ENCODE results near the gene WNT5B. TPM values are rescaled to one million over a fixed set of nuclear protein-coding genes. Genes with fewer than 3 reads are reported as not detected.
"Not testable (repeated sequence)": the region's sequence is repeated elsewhere in the genome, so short reads cannot be mapped to it uniquely, and the experiment has no call there.

Gene WNT5B
- total RNA-seq, 2 donors from 2014 or later: 10.1 to 12.8 TPM

DNA sequence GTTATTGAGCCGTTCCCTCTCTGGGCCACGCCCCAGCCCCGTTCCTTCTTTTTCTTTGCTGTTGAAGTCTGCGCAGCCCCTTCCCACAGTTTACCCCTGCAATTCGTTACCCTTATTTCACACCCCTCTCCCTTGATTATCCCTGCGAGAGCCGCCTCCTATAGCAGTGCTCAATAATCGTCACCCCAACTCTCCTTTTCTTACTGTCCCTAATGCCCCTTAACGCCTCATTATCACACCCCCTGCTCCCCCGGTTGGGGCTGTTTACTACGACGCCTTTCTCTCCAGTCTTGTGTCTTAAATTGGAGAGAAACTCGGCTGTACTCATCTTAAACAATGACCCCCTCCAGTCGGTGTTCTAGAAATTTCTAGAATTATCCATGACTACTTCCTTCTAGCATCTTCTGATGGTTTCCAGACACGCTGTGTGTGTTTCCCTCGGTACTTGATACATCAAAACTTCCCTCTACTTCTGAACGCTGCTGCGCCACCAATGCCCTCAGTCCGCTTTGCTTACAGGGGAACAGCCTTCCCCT is 33.9 kb upstream of the WNT5B start:
- DNase-seq (ENCODE audit: low spot score): no peak
- intact Hi-C loops (cut with DNase I): no loop called here

DNA sequence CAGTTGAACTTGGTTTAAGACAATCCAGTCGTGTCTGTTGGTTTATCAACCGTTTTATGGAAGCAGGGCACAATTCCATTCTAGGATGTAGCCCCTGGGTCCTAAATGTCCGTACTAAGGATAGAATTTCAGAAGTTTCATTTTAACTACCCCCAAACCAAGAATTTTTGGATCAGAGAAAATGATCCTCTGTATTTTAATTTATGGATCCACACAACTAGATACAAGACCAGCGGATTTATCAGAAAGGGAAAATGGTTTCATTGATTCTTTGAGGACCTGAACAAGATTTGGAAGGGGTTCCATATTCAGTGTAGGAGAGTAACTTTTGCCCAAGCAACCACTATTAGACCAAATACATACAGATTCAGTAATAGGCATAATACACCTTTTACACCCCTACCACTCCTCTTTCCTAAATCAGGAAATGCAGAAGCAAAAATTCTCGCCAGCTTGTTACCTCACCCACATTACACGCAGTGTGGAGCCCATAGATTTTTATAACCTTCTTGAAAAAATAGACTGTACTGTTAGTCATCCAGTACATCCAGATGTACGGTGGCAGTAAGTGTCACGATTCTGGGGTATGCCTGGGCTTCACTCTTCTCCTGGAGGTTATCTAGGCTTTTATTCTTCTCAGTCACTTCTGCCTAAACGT is 33.2 kb upstream of the WNT5B start:
- intact Hi-C loops (cut with DNase I): no loop called here
- no peak for DNase-seq (ENCODE audit: low spot score)

DNA sequence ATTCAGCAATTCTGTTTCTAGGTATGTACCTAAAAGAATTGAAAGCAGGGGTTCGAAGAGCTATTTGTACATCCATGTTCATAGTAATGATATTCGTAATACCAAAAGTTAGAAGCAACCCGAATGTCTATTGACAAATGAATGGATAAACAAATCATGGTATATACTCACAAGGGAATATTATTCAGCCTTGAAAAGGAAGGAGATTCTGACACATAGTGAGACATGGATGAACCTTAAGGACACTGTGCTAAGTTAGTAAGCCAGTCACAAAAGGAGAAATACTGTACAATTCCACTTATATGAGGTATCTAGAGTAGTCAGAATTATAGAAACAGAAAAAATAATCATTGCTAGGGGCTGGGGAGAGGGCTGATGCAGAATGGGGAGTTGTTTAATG is 30.3 kb upstream of the WNT5B start:
- intact Hi-C loops (cut with DNase I): no loop called here
- DNase-seq (ENCODE audit: low spot score): no peak

DNA sequence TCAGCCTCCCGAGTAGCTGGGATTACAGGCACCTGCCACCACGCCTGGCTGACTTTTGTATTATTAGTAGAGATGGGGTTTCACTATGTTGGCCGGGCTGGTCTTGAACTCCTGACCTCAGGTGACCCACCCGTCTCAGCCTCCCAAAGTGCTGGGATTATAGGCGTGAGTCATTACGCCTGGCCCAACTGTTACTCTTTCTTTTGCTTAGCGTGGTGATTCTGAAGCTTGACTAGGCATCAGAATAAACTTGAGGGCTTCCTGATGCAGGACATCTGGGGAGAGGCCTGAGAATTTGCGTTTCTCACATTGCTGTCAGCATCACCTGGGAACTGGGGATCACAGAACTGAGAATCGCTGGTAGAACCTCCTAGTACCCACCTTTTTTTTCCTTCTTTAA is 26.3 kb upstream of the WNT5B start:
- intact Hi-C loops (cut with DNase I): not testable (repeated sequence)

DNA sequence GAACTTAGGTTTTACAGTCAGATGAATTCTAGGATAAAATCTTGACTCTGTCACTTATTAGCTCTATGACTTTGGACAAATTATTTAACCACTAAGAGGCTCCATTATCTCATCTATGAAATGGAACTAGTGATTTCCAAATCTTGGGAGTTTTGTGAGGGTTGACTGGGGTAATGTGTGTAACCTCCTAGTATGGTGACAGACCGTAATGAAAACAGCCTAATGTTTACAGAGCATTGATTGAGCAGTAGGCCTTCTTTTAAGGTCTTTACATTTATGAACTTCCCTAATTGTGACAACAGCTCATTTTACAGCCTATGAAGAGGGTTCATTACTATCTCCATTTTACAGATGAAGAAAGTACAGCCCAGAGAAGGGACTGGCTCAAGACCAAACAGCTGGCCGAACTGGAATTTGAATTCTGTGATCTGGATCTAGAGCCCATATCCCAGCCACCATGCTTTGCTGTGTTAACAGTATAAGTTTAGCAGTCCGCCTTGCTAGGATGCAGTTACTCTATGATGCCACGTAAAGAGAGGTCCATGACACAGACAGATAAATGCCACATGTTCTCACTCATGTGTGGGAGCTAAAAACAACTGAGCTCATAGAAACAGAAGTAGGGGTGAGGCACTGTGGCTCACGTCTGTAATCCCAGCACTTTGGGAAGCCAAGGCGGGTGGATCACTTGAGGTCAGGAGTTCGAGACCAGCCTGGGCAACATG is 25.6 kb upstream of the WNT5B start:
- intact Hi-C loops (cut with DNase I): no loop called here
- no peak for DNase-seq (ENCODE audit: low spot score)

More for the DNA sequence above, 26.3 kb upstream of the WNT5B start:
- DNase-seq (ENCODE audit: low spot score): not testable (repeated sequence)

DNA sequence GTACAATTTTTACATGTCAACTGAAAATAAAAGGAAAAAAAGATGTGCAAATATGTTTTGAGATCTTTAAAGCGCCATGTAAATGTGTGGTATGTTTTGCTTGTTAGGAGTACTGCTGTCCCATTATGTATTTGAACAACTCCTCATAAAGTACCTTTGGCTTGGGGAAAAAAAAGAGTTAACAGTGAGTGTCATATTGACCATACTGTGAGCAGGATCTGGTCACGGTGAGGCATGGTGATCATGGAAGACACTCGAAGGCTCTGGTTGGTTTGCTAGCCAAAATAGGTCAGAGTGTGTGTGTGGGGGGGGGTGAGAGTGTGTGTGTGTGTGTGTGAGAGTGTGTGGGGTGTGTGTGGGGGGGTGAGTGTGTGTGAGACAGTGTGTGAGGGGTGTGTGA is 24.6 kb upstream of the WNT5B start:
- intact Hi-C loops (cut with DNase I): no loop called here
- no peak for DNase-seq (ENCODE audit: low spot score)

DNA sequence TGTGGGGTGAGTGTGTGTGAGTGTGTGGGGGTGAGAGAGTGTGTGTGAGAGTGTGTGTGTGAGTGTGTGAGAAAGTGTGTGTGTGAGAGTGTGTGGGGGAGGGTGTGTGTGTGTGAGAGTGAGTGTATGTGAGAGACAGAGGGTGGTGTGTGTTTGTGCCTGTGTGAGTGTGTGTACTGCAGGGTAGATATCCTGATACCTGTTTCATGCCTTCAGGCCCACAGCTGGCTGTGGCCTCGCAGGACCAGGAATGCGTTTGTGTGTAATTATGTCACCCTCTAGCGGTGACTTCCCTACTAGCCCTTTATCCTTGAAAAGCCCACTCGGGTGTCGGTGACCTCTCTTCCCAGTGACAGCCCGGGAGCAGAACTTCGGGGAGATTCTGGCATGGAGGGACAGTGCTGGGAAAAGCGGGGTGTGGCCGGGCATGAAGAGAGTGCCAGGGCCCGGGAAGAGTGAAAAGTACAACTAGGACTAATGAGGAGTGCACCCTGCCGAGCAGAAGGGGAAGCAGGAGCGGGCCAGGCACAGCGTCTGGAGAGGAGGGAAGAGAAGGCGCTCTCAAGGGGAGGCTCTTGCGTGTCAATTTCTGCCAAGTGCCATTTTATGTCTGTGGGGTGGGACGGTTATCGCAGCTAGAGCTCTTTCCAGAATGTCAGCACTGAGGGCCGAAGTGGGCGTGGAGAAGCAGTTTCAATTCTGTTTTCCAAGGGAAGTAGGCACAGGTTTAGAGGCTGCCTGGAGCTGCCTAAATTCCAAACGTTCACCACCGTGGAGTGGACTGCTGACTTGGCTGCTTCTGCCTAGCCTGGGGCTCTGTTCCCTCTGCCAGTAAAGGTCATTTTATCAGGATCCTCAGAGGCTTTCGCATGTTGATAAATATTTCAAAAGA is 23.7 kb upstream of the WNT5B start:
- DNase-seq (ENCODE audit: low spot score): peak; percentile 88
- intact Hi-C loops (cut with DNase I): no loop called here

DNA sequence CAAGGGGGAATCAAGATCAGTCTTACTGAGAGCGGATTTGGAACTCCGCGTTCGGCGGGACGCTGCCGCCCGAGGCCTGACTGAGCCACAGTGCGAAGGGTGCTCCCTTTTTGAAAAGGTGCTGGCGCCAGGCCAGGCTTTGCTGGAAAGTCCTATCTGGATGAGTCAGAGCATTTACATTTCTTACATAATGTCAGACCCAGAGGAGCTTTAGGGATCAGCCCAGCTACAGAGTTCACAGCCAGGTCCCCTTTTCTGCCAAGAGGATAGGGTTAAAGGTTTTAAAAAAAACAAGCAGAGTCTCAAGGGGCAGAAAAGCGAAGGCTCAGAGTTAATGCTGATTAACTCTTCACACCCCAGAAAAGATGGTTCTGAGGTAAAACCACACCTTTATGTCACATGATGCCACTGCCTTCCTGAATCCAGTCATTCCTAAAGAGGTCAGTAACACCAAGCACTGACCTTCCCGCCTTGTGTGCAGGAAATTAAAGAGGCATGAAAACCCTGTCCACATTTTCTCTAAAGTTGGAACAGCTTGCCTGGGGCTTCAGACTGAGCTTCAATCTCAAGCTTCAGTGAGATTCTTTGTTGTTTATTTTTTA is 22.9 kb upstream of the WNT5B start:
- peak; percentile 96 for DNase-seq (ENCODE audit: low spot score)
- intact Hi-C loops (cut with DNase I): no loop called here

DNA sequence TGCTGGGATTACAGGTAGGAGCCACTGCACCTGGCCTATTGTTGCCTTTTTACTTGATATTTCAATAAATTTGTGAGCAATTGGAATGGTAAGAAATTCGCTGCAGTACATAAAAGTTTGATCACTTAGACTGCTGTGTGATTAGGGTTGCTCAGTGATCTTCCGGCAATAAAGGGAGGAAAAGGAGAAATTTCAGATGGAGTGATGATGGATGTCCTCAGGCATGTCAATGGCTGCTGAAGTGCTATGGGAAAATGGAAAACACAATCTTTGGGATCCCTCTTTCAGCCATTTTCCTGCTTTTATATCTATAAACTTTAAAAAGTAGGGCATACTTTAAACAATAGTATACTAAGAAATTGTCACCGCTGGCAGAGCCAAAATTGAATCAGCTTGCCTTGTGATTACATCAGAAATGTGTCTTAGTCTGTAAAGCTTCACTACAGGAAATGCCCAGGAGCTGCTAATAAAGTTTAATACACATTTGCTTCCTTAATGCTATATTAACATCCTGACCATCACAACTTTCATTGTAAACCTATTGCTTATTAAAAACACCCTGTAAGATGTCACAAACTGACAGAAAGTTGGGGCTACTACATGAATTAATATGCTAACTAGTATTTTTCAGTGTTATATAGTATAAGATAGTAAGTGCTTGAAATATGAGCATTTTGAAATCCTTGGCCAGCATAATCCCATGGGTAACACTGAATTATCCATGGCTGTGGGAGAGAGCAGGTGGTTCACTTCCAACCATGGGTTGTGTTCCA is 20.9 kb upstream of the WNT5B start:
- no peak for DNase-seq (ENCODE audit: low spot score)
- intact Hi-C loops (cut with DNase I): no loop called here

DNA sequence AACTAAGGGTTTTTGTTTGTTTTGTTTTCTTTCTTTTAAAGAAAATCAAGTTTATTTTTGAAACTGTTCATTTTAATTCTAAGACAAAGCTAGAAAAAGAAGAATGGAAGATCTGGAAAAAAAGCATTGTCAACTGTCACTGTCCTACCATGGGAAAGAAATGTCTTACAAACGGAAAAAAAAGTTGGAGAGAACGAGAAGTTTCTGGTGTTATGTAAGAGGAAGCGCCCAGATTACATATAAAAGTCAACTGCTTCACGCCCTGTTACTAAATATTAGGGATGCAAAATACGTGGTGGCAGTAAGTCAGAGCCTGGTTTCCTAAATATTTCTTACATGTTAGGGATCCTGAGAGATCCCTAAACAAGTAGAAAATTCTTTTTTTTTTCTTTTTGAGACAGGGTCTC is 20.3 kb upstream of the WNT5B start:
- no peak for DNase-seq (ENCODE audit: low spot score)
- intact Hi-C loops (cut with DNase I): no loop called here

DNA sequence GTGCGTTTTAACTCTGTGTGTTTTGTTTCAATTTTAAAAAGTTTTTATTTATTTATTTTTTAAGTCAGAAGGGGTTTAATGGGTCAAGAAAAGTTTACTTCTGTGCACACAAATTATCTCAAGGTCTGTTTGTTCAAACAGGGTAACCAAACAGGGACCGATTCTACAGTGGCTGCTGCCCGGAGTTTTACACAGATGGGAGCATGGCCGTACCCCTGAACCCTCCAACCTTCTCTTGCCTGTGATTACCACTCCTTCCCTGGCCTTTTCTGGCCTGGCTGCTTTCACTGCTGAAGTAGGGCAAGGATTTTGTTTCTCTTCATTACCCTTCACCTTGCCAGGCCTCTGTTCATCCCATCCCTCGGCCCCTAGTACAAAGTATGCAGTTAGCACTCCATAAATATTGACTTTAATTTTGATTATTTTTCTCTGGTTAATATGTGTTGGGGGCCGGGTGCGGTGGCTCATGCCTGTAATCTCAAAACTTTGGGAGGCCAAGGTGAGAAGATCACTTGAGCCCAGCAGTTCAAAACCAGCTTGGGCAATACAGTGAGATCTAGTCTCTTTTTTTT is 18.9 kb upstream of the WNT5B start:
- intact Hi-C loops (cut with DNase I): no loop called here
- no peak for DNase-seq (ENCODE audit: low spot score)

DNA sequence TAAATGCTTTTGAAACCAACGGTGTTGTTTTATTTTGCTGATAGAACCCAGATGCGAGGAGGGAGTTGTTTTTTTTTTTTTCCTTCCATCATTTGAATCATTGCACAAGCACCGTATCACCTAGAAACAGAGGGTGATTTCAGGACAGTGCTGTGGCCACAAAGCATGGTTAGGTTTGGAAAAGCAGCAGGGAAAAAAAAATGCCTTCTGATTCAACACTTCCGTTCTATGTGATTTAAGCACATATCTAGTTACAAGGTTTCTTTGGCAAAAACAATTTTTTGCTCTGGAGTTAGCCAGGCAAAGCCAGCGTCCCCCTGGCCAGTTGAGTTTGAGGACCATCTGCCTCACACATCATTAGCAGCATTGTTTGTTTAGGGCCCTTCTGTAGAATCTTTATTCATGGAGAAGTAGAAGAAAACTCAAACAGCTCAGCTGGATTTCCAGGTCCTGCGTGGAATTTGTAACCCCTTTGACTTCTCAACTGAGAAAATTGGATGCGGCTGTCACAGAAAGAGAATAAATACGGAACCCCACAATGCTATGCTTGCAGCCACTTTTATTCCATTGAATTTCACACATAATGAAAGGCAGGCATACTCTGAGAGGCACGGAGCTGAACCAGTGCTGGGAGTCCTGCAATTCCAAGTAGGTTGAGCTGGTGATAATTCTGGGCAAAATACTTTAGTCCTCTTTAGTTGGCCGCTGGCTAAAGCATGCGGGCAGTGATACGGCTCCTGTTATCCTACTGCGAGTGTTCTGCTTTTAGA is 17.0 kb upstream of the WNT5B start:
- intact Hi-C loops (cut with DNase I): no loop called here
- no peak for DNase-seq (ENCODE audit: low spot score)

DNA sequence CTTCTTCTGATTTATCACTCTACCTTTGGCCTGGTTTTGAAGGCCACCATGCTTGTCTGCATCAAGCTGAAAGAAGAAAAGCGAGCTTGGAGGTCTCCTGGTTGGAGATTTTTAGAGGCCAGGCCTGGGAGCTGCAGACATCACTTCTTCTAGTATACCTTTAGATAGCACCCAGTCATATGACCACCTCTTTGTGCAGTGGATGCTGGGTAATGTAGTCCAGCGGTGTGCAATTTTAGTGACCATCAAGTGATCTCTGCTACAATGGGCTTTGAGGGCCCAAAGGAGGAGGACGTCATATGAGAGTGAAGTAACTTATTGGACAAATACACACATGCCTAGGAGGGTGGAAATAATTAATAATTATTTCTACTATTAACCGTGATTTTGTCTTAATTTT is 15.2 kb upstream of the WNT5B start:
- intact Hi-C loops (cut with DNase I): no loop called here

DNA sequence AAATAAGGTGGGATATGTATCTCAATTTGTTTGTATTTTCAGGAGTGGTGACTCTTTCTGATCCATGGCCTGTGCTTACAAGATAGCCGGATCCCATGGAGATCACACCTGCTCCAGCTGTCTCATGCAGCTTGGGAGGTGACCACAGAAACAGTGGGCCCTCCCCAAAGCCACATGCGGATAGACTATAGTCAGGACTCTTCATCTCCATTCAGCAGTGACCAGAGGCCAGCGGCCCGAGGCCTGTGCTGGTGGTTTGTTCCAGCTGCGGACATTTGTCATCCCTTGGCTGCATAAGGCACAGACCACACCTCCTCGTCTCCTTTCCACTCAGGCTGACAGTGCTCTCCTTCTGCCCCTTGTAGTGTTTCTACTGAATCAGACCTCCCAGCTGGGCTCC is 14.7 kb upstream of the WNT5B start:
- DNase-seq (ENCODE audit: low spot score): no peak
- intact Hi-C loops (cut with DNase I): no loop called here

More for the DNA sequence above, 15.2 kb upstream of the WNT5B start:
- DNase-seq (ENCODE audit: low spot score): no peak

DNA sequence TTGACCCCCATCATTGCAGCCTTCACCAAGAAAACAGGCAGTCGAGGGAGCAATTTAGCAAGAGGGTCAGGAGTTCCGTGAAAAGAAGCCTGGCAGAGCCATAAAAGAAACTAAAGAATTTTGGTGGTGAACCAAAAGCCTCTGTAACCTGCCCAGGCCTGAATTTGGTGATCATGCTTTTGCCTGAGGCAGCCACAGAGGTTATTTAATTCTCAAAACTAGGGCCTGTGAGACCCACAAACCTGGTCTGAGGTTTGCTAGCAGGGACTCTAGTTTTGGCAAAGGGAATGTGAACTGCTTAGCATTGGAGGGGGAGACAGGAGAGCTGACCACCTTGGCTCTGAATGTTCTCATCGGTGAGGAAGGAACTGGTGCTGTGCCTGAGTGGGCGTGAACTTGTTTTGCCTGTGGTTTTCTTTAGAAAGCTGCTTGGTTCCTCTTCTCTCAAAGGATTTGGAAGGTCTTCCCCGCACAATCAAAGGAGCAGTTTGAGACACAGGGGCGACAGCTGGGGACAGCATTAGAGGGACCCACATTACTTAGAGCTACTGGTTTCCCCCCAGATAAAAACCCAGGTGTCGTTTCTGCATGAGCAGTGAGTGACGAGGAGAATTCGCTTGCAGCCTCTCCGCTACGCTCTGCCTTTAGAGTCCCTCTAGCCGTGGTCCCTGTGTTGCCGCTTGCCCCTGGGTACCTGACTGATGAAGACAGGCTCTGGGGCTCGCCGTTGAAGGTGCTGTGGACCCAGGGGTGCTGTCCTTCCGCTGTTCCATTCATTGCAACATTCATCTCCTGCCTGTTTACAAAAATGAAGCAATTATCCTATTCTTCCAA is 12.6 kb upstream of the WNT5B start:
- DNase-seq (ENCODE audit: low spot score): no peak
- intact Hi-C loops (cut with DNase I): no loop called here

DNA sequence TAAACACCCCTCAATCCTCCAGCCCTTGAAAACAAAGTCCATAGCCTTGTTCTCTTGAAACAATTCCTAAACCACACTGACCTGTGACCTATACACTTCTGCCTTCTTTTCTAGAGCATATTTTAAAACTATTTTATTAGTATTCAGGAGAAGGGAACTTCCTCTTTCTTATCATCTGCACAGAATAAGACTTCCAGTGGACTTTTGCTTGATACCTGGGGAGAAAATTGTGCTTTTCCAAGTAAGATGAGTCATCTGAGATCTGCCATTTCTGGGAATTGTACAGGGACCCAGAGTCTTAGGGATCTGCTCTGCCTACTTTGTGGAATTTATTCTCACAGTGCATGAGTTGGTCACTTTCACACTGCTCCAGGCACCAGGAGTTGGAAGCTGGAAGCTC is 10.5 kb upstream of the WNT5B start:
- no peak for DNase-seq (ENCODE audit: low spot score)
- intact Hi-C loops (cut with DNase I): no loop called here

DNA sequence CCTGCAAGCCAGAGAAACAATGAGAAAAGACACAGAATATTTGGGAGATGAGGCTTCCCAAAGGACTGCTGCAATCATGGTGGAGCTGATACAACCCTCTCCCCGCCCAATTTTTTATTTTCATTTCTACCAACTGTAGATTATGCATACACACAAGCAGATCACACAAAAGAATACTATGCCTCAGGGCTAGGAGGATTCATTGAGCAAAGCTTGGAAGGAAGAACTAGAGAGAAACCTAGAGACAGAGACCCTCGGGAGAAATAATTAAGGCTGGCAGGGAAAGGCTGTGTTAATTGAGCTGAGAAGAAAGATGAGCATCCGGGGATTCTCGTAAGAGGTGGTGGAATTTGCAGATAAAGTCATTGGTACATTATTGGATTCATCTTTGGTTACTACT is 9.9 kb upstream of the WNT5B start:
- intact Hi-C loops (cut with DNase I): no loop called here
- no peak for DNase-seq (ENCODE audit: low spot score)

Measured in posterior vena cava (tissue), 2 donors.